ENCODE data around the gene RAI1. TPM values are rescaled to one million over a fixed set of nuclear protein-coding genes. Genes with fewer than 3 reads are reported as not detected.

RAI1 gene
- total RNA-seq, 1 donor from 2014 or later = 40.1 TPM

DNA sequence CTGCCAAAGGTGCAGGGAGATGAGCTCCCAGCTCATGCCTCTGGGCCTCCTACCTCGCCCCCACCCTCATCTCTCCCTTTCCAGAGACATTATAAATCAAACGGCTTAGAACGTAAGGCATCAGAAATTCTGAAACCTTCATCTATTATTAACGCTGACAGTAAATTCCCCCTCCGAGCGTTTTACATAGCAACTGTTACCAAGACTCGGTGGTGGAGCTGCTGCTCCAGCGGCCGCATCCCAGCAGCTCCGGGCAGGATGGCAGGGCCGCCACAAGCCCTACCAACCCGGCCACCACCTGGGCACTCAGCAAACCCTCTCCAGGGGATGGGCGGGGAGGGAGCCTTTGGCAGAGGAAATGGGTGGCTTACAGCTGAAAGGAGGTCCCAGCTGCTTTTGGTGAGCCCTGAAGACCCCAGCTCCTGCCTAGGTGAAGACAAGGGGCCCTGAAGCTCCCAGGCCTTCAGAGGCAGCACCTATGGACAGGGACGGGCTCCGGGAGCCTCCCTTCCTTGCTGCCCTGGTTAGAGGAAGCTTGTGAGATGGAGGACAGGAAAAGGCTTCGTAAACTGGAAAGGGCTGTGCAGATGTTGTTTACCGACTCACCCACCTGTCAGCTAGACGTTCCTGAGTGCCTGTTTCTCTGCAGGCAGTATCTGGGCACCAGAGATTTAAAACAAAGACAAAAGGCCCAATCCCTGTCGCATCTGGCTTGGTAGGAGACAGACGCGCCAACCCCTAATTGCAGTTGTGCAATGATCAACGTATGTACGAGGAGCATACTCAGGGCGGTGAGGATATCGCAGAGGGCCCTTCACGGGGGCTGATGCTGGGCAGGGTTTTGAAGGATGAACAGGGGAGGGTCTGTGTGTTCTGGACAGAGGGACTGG, 76.9 kb downstream of the RAI1 start:
- TF ChIP-seq, protein P1, sequence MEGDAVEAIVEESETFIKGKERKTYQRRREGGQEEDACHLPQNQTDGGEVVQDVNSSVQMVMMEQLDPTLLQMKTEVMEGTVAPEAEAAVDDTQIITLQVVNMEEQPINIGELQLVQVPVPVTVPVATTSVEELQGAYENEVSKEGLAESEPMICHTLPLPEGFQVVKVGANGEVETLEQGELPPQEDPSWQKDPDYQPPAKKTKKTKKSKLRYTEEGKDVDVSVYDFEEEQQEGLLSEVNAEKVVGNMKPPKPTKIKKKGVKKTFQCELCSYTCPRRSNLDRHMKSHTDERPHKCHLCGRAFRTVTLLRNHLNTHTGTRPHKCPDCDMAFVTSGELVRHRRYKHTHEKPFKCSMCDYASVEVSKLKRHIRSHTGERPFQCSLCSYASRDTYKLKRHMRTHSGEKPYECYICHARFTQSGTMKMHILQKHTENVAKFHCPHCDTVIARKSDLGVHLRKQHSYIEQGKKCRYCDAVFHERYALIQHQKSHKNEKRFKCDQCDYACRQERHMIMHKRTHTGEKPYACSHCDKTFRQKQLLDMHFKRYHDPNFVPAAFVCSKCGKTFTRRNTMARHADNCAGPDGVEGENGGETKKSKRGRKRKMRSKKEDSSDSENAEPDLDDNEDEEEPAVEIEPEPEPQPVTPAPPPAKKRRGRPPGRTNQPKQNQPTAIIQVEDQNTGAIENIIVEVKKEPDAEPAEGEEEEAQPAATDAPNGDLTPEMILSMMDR (IDR thresholded peaks at IDR 0.05) = no peak
- H3K36me3 Mint-ChIP-seq (ENCODE audit: unreplicated experiment) = no peaks in the 10 kb centered on the region
- peaks cover 20% of the 10 kb centered on the region for H3K4me1 Mint-ChIP-seq (ENCODE audit: unreplicated experiment)
- no peaks in the 10 kb centered on the region for H3K27me3 Mint-ChIP-seq (ENCODE audit: unreplicated experiment)
- no peak for DNase-seq (ENCODE audit: extremely low spot score, unreplicated experiment)
- no peak overlapping the region for H3K27ac Mint-ChIP-seq (ENCODE audit: unreplicated experiment)
- H3K9me3 Mint-ChIP-seq (ENCODE audit: unreplicated experiment) = no peaks in the 10 kb centered on the region
- no peak overlapping the region for H3K4me3 Mint-ChIP-seq (ENCODE audit: unreplicated experiment)

DNA sequence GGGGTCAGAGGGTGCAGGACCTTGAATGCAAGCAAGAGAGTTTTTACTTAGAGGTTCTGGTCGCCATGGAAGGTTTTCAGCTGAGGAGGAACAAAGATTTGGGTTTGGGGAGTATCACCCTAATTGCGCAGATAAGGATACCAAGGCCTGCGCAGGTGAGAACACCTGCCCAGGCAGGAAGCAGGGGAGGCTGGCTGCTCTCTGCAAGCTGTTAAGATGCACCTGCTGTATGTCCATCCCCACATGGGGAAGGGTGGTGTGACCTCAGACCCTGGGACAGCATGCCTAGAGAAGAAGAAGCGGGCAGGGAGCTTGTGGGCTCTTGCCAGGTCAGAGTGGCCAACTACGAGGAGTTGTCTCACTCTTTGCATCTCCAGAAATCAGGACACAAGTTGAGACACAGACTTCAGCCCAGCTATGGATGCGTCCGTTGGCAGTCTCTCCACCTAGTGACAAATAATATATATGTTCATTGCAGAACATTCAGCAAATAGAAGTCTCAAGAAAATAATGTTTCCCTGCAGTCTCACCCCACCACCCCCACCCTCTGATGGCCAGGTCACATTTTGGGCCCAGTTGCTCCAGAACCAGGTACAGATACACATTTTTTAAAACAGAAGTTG, 77.8 kb downstream of the RAI1 start:
- no peak overlapping the region for H3K4me3 Mint-ChIP-seq (ENCODE audit: unreplicated experiment)
- no peaks in the 10 kb centered on the region for H3K36me3 Mint-ChIP-seq (ENCODE audit: unreplicated experiment)
- no peak overlapping the region for H3K27ac Mint-ChIP-seq (ENCODE audit: unreplicated experiment)
- no peaks in the 10 kb centered on the region for H3K9me3 Mint-ChIP-seq (ENCODE audit: unreplicated experiment)
- no peak for DNase-seq (ENCODE audit: extremely low spot score, unreplicated experiment)
- H3K27me3 Mint-ChIP-seq (ENCODE audit: unreplicated experiment) = no peaks in the 10 kb centered on the region
- TF ChIP-seq, protein P1 (IDR thresholded peaks at IDR 0.05) = no peak
- peaks cover 16% of the 10 kb centered on the region for H3K4me1 Mint-ChIP-seq (ENCODE audit: unreplicated experiment)

DNA sequence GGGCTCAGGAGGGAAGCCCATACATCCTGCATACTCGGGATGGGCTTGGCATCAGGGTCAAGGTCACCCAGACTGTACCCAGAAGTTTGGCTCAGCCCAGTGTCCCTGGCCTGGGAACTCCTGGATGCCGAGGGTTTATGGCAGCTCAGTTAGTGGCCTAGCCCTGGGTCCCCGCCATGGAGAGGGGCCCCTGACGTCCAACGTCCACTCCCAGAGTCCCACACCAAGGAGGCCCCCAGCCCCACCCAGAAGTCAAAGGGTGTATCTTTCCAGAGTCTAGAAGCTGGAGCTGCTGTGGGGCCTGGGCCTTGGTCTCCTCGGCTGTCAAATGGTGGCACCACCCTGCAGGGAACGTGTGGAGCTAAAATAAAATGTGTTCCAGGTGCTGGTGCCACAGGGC, 79.1 kb downstream of the RAI1 start:
- no peak overlapping the region for H3K4me3 Mint-ChIP-seq (ENCODE audit: unreplicated experiment)
- no peaks in the 10 kb centered on the region for H3K9me3 Mint-ChIP-seq (ENCODE audit: unreplicated experiment)
- H3K27me3 Mint-ChIP-seq (ENCODE audit: unreplicated experiment) = no peaks in the 10 kb centered on the region
- H3K4me1 Mint-ChIP-seq (ENCODE audit: unreplicated experiment) = peaks cover 11% of the 10 kb centered on the region
- TF ChIP-seq, protein P1 (IDR thresholded peaks at IDR 0.05) = no peak
- H3K36me3 Mint-ChIP-seq (ENCODE audit: unreplicated experiment) = peaks cover 3% of the 10 kb centered on the region
- H3K27ac Mint-ChIP-seq (ENCODE audit: unreplicated experiment) = no peak overlapping the region
- DNase-seq (ENCODE audit: extremely low spot score, unreplicated experiment) = no peak

DNA sequence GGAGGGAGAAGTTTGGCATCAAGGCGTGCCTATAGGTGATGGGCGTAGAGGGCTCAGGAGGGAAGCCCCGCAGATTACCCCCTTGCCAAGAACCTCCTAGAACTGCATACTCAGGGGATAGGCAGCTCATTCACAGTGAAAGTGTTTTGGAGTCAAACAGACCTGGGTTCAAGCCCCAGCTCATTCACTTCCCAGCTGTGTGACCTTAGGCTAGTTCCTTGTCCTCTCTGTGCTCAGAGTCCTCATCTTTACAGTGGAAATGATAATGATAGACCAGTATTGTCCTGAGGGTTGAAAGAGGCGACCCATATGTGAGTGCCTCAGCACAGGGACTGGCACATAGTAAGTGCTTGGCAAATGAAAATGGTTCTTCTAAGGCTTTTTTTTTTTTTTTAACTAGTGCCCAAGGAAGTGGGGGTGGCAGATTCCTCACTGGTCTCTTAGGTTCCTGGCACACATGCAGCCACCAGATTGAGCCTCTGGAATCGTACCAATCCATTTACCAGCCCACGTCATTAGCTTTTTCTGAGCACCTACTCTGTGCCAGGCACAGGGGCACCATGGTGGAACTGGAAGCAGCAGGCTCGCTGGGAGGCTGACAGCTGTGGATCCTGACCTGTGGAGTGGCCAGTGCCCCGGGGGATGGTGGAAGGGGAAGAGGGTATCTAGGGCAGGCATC, 79.8 kb downstream of the RAI1 start:
- Mint-ChIP-seq H3K9me3 (ENCODE audit: unreplicated experiment) (no peaks in the 10 kb centered on the region), H3K4me1 (ENCODE audit: unreplicated experiment) (peaks cover 12% of the 10 kb centered on the region), H3K36me3 (ENCODE audit: unreplicated experiment) (peaks cover 3% of the 10 kb centered on the region), H3K27me3 (ENCODE audit: unreplicated experiment) (no peaks in the 10 kb centered on the region), H3K27ac (ENCODE audit: unreplicated experiment) (no peak overlapping the region), H3K4me3 (ENCODE audit: unreplicated experiment) (no peak overlapping the region)
- DNase-seq (ENCODE audit: extremely low spot score, unreplicated experiment) = no peak
- TF ChIP-seq, protein P1 (IDR thresholded peaks at IDR 0.05) = no peak
